GM18519 (cell line): ENCODE measurements around the gene CCDC82.

Source experiments
- ATAC-seq: cut with Tn5 transposase; IDR thresholded peaks from one replicate; pipeline ENCODE4 v1.9.1; 2021; ENCODE audit warnings: mild to moderate bottlenecking, moderate library complexity; ENCODE audit not compliant: unreplicated experiment, low FRiP score

Gene CCDC82

GRCh38 chr11:96309643-96310017, 80.1 kb downstream of the CCDC82 start:
- ATAC-seq: no peak

GRCh38 chr11:96309016-96309642, 80.6 kb downstream of the CCDC82 start:
- no peak for ATAC-seq

GRCh38 chr11:96307776-96308140, 82.0 kb downstream of the CCDC82 start:
- no peak for ATAC-seq

GRCh38 chr11:96306933-96307775, 82.6 kb downstream of the CCDC82 start:
- ATAC-seq: no peak

- ATAC-seq: no peak
Measured at GRCh38 chr11:96306600-96306932, 83.1 kb downstream of the CCDC82 start.

DNA sequence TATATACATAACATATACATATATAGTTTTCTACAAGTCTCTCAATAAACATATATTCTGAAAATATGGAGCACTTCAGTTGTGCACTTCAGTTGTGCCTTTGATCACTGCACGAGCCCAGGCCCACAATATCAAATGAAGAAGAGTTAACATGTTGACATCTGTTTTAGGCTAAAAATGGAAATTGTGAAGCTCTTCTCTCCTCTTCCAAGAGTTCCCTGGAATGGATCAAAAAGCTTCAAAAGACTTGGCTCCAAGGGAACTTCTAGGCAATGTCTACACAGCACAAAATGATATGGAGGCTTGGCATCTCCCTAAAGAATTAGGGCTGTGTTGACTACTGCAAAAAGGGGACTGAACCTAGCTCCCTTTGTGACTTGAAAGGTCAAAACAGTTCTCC, 83.6 kb downstream of the CCDC82 start:
- ATAC-seq: no peak

DNA sequence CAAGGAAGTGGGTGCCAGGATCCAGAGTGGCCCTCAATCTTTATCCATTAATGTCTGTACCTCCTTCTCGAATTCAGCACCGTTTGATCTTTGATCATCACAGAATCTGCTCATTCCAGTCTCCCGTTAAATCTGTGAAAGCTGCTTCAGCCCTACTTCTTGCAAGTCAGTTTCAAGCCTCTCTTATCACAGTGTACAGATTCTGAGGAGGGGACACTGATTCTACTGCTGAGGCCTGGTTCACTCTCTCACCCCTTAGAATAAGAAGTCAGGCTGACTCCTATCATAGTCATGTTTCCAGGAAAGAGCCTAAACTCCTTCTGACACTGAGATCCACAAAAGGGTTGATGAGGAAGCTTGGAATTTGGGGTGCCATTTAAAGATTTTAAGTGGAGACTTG, 85.7 kb downstream of the CCDC82 start:
- ATAC-seq: no peak

GRCh38 chr11:96303064-96303463, 86.6 kb downstream of the CCDC82 start:
- no peak for ATAC-seq
